IPS-18c (cell line): ENCODE data around the gene KCNK6.
"Not testable (repeated sequence)": the region's sequence is repeated elsewhere in the genome, so short reads cannot be mapped to it uniquely, and the experiment has no call there.

Experiments
- H3K4me3 ChIP-seq: 2 replicates; pipeline ENCODE4 v1.7.0; 2013; ENCODE audit warnings: low read depth, mild to moderate bottlenecking, low read length, moderate library complexity; ENCODE audit not compliant: insufficient read depth
- H3K9me3 ChIP-seq: one replicate; pipeline ENCODE4 v1.6.1; 2013; ENCODE audit warnings: mild to moderate bottlenecking, low read length, moderate library complexity; ENCODE audit not compliant: control insufficient read depth, insufficient read depth

The KCNK6 gene

GRCh38 chr19:38310986-38311385, 8.7 kb upstream of the KCNK6 start:
- Histone ChIP-seq H3K9me3 (no peaks in the 10 kb centered on the region), H3K4me3 (no peak overlapping the region)

GRCh38 chr19:38315657-38316476, 3.8 kb upstream of the KCNK6 start, which contains the start of gene YIF1B:
Gene YIF1B (minus strand): TSS chr19:38315947. CDS start chr19:38315917, 30 bp downstream.
- Histone ChIP-seq H3K4me3 (peak within 1 kb of the TSS; percentile 77), H3K9me3 (no peaks in the 10 kb centered on the region)

GRCh38 chr19:38316477-38317067, 3.1 kb upstream of the KCNK6 start:
- H3K4me3 ChIP-seq = peak overlapping the region; percentile 47

GRCh38 chr19:38317104-38317612, 2.5 kb upstream of the KCNK6 start:
- H3K4me3 ChIP-seq = no peak overlapping the region
- H3K9me3 ChIP-seq = no peaks in the 10 kb centered on the region

More at GRCh38 chr19:38316477-38317067, 3.1 kb upstream of the KCNK6 start:
- no peaks in the 10 kb centered on the region for H3K9me3 ChIP-seq

GRCh38 chr19:38318660-38319059, 985 bp upstream of the KCNK6 start:
- H3K4me3 ChIP-seq = no peak overlapping the region; the same call in 1 of the 2 replicates

GRCh38 chr19:38320969-38321339, 1.3 kb downstream of the KCNK6 start:
- H3K9me3 ChIP-seq = no peaks in the 10 kb centered on the region
- H3K4me3 ChIP-seq = no peak overlapping the region; the same call in 1 of the 2 replicates

More at GRCh38 chr19:38318660-38319059, 985 bp upstream of the KCNK6 start:
- no peaks in the 10 kb centered on the region for H3K9me3 ChIP-seq

- no peaks in the 10 kb centered on the region for H3K9me3 ChIP-seq
- no peak overlapping the region for H3K4me3 ChIP-seq
Measured at GRCh38 chr19:38321646-38322196, 2.1 kb downstream of the KCNK6 start.

GRCh38 chr19:38323291-38323690, 3.6 kb downstream of the KCNK6 start:
- H3K4me3 ChIP-seq = no peak overlapping the region

GRCh38 chr19:38324431-38324830, 4.8 kb downstream of the KCNK6 start:
- H3K4me3 ChIP-seq = no peak overlapping the region

More at GRCh38 chr19:38323291-38323690, 3.6 kb downstream of the KCNK6 start:
- H3K9me3 ChIP-seq = no peaks in the 10 kb centered on the region

GRCh38 chr19:38326591-38326990, 6.9 kb downstream of the KCNK6 start:
- Histone ChIP-seq H3K9me3 (no peaks in the 10 kb centered on the region), H3K4me3 (no peak overlapping the region)

More at GRCh38 chr19:38324431-38324830, 4.8 kb downstream of the KCNK6 start:
- H3K9me3 ChIP-seq = no peaks in the 10 kb centered on the region

- no peaks in the 10 kb centered on the region for H3K9me3 ChIP-seq
- H3K4me3 ChIP-seq = no peak overlapping the region
Measured at GRCh38 chr19:38329651-38330050, 10.0 kb downstream of the KCNK6 start.

- Histone ChIP-seq H3K4me3 (no peak overlapping the region), H3K9me3 (peaks cover 3% of the 10 kb centered on the region)
Measured at GRCh38 chr19:38331728-38332127, 12.1 kb downstream of the KCNK6 start.

- no peak overlapping the region for H3K4me3 ChIP-seq
- H3K9me3 ChIP-seq = peaks cover 3% of the 10 kb centered on the region
Measured at GRCh38 chr19:38333245-38333644, 13.6 kb downstream of the KCNK6 start.

- Histone ChIP-seq H3K4me3 (peak overlapping the region; percentile 96), H3K9me3 (peaks cover 3% of the 10 kb centered on the region)
Measured at GRCh38 chr19:38335949-38336637, 16.4 kb downstream of the KCNK6 start.

- peaks cover 3% of the 10 kb centered on the region for H3K9me3 ChIP-seq
- H3K4me3 ChIP-seq = peak overlapping the region; percentile 96
Measured at GRCh38 chr19:38336638-38337359, 17.2 kb downstream of the KCNK6 start.

- peak overlapping the region; percentile 96 for H3K4me3 ChIP-seq
- H3K9me3 ChIP-seq = peaks cover 3% of the 10 kb centered on the region
Measured at GRCh38 chr19:38337360-38337653, 17.7 kb downstream of the KCNK6 start.

- H3K4me3 ChIP-seq, H3K9me3 ChIP-seq: not testable (repeated sequence)
Measured at GRCh38 chr19:38339011-38339410, 19.4 kb downstream of the KCNK6 start.
